ENCODE data around the gene EEF1A2. TPM values are rescaled to one million over a fixed set of nuclear protein-coding genes. Genes with fewer than 3 reads are reported as not detected.

The EEF1A2 gene
- total RNA-seq, 1 experiment from 2014 or later, result 0.46 TPM

Other genes starting within 250 kb of the EEF1A2 start
- gene NKAIN4, start 244.6 kb downstream of the EEF1A2 start, total RNA-seq (2014; rRNA removed), result not detected in 2 replicates
- 61.8 and 62.5 TPM in 2 replicates for gene ARFGAP1, start 226.3 kb downstream of the EEF1A2 start, total RNA-seq (2014; rRNA removed)
- 0.06 TPM in 1 of 2 replicates, not detected in the other for gene COL20A1, start 205.9 kb downstream of the EEF1A2 start, total RNA-seq (2014; rRNA removed)
- gene CHRNA4, start 137.7 kb downstream of the EEF1A2 start, total RNA-seq (2014; rRNA removed), result not detected in 2 replicates
- not detected in 2 replicates for gene KCNQ2, start 26.4 kb downstream of the EEF1A2 start, total RNA-seq (2014; rRNA removed)
- gene PPDPF, start 21.7 kb upstream of the EEF1A2 start, total RNA-seq (2014; rRNA removed), result 154 and 194 TPM in 2 replicates
- 0.40 and 0.45 TPM in 2 replicates for gene PTK6, start 38.3 kb upstream of the EEF1A2 start, total RNA-seq (2014; rRNA removed)
- gene SRMS, start 48.7 kb upstream of the EEF1A2 start, total RNA-seq (2014; rRNA removed), result not detected in 2 replicates
- gene FNDC11, start 55.1 kb upstream of the EEF1A2 start, total RNA-seq (2014; rRNA removed), result 0.13 and 0.46 TPM in 2 replicates
- gene HELZ2, start 75.2 kb upstream of the EEF1A2 start, total RNA-seq (2014; rRNA removed), result 21.0 and 21.9 TPM in 2 replicates
- 12.7 and 14.9 TPM in 2 replicates for gene GMEB2, start 128.0 kb upstream of the EEF1A2 start, total RNA-seq (2014; rRNA removed)
- 39.3 and 49.8 TPM in 2 replicates for gene STMN3, start 154.3 kb upstream of the EEF1A2 start, total RNA-seq (2014; rRNA removed)
- gene RTEL1, start 159.2 kb upstream of the EEF1A2 start, total RNA-seq (2014; rRNA removed), result 21.9 and 31.2 TPM in 2 replicates
- gene TNFRSF6B, start 197.6 kb upstream of the EEF1A2 start, total RNA-seq (2014; rRNA removed), result 6.2 and 6.7 TPM in 2 replicates
- 49.4 and 54.8 TPM in 2 replicates for gene ARFRP1, start 208.9 kb upstream of the EEF1A2 start, total RNA-seq (2014; rRNA removed)
- 31.5 and 40.1 TPM in 2 replicates for gene ZGPAT, start 209.0 kb upstream of the EEF1A2 start, total RNA-seq (2014; rRNA removed)
- gene LIME1, start 237.6 kb upstream of the EEF1A2 start, total RNA-seq (2014; rRNA removed), result 16.2 and 19.1 TPM in 2 replicates
- 150 and 157 TPM in 2 replicates for gene SLC2A4RG, start 240.7 kb upstream of the EEF1A2 start, total RNA-seq (2014; rRNA removed)